HG02678 (cell line): ENCODE results near the gene COL25A1.
"Not testable (repeated sequence)": the region's sequence is repeated elsewhere in the genome, so short reads cannot be mapped to it uniquely, and the experiment has no call there.

Source experiments
- ATAC-seq: cut with Tn5 transposase; IDR thresholded peaks from one replicate; pipeline ENCODE4 v1.9.1; 2021; ENCODE audit warnings: mild to moderate bottlenecking, moderate library complexity; ENCODE audit not compliant: unreplicated experiment

Gene COL25A1

DNA sequence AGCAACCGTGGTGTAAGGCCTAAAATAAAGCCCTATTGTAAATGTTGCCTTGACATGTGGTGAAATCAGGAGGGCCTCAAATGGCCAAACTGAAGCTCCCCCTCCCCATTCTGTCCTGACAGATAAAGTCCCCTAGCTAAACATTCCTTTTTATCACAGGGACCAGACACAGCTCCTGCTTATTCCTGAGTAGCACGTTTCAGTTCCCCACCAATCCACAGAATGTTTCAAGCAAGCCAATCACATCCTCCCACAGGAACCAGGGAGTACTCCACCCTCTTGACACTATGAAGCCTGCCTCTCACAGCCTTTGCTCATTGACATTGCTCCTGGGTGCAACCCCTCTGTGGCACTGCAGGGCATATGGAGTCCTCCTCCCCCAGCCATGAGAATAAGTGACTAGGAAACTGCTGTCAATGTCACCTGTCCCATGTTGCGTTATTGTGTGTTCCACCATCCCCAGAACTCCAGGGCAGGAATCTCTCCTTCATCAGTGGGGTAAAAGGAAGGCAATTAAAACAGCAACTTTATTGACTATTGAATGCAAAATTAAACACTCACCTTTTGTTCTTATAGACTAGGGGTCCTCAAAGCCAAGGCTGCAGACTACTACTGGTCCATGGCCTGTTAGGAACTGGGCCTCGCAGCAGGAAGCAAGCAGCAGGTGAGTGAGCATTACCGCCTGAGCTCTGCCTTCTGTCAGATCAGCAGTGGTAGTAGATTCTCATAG, 128.1 kb downstream of the COL25A1 start:
- ATAC-seq: no peak

GRCh38 chr4:109172301-109172700, 130.2 kb downstream of the COL25A1 start:
- no peak for ATAC-seq

- ATAC-seq: no peak
Observed at GRCh38 chr4:109171070-109171469, 131.4 kb downstream of the COL25A1 start.

GRCh38 chr4:109169170-109169569, 133.3 kb downstream of the COL25A1 start:
- ATAC-seq: no peak

GRCh38 chr4:109166586-109166985, 135.9 kb downstream of the COL25A1 start:
- ATAC-seq: no peak

DNA sequence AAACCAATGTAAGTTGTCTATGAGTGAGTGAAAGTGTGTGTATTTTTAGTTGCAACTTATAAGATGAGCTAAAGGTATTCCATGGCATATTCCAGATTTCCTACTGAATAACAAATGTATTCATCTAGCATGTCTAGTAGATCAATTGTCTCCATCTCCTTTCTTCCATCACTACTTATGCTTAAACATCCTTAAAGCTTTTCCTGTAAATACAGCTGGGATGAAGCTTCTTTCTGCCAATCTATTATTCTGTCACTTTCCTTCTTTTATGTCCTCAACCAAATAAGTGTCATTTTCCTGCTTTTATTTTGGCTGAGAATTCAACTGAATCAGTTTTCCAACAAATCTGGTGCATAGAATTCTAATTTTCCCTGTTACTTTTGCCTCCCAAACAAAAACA, 136.3 kb downstream of the COL25A1 start:
- ATAC-seq: no peak

- ATAC-seq: no peak
Observed at GRCh38 chr4:109164011-109164410, 138.4 kb downstream of the COL25A1 start.

GRCh38 chr4:109163493-109163892, 139.0 kb downstream of the COL25A1 start:
- ATAC-seq: no peak

DNA sequence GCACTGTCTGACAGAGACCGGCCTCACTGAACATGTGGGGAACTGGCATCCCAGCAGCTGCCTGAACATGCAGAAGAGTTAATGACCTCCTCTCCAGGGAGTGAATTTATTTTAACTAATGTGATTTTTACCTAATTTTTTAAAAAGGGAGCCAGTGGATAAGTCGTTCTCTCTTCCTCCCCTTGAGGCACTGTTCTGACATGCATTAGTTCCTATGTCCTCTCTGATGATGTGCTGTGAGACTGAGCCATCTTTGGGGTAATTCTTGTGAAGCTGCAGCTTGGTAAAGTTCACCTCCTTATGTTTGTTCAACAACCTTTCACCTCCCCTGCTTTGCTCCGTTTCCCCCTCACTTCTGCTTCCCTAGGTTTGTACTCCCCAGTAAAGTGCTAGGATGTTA, 139.7 kb downstream of the COL25A1 start:
- no peak for ATAC-seq

DNA sequence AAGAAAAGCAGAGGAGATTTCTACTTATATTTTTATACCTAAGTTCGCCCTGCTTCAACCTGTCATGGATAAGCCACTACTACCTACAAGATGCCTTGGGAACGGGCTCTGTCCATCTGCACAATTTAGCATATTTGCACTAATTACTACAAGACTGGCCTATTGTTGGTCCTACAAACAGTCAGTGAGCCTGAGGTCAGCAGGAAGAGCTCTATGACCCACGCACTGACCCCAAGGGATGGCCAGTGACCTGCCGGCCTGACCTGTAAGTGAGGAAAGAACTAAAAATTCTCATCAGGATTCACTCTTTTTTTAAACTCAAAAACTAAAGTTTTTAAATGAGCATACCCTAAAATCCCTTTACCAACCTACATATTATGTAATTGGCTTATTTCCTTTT, 142.0 kb downstream of the COL25A1 start:
- ATAC-seq: no peak

DNA sequence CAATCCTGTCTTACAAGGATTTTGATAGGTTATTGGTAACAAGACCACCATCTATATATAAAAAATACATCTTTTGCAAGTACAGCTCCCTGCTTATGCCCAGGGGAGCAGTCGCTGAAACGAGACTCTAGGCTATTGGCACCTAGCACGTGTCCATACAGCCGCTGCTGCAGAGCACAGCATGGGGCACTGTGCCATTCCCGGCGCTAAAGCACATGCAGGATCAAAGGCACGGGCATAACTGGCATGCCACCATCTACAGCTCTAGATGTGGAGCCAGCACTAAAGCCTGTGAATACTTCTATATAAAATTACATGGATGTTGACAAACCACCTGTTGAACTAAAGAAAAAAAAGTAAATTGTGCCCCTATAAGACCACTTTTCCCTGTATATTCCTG, 144.8 kb downstream of the COL25A1 start:
- ATAC-seq: no peak

GRCh38 chr4:109157205-109157604, 145.3 kb downstream of the COL25A1 start:
- no peak for ATAC-seq

DNA sequence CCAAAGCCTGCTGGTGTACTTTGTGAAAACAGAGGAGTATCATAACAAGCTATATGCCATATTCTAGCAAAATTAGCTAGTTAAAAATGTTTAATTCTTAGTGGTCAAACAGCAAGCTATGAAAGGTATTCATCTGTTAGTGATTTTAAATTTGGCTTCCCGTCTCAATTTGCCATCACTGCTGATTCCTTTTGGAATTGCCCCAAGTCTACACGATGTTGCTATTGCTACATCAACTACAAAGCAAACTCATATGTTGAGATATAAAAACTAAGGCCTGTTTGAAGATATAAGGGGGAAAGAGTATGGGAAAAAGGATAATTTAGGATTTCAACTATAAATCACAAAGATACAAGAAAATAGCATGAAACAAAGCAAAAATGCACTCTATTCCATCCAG, 146.1 kb downstream of the COL25A1 start:
- no peak for ATAC-seq

DNA sequence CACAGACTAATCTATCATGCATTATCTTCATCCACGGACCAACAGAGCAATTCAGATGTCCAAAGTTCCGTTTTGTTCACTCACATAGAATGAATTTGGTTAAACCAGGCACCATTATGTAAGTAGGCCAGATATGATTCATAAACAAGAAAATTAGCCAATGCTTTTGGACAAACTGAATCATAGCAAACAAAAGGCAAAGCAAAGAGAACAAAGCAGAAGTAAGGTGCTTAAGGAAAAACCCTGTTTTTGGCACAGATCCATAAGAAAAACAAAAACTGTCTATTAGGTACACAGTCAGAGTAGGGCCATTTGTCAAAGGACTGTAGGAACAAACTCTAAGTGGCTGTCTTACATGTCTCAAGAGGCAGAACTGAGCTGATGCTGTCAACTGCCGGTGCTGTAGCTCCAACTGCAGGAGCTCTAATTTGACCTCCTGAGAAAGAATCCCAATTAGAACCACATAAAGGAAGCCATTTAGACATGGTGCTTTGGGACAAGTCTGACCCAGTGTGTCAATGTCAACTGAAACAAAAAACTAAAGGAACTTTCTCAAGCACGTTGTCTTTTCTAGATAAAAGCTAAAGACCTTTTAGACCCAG, 146.7 kb downstream of the COL25A1 start:
- no peak for ATAC-seq

DNA sequence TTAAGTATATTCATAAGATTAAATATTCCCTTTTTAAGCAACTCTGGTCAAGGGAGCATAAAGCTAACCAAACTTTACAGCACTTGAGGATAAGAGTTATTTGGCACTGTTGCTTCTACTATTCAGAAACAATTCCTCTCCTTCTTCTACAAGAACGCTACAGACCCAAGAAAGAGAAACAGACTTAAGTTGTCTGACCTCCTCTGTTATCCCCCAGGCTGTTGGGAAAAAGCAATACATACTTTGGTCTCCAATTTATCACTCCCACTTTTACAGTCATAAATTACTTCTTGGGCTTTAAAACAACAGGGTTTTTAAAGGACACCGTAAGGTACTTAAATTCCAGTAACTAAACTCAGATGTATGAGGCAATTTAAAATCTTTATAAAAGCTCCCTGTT, 147.4 kb downstream of the COL25A1 start:
- no peak for ATAC-seq

DNA sequence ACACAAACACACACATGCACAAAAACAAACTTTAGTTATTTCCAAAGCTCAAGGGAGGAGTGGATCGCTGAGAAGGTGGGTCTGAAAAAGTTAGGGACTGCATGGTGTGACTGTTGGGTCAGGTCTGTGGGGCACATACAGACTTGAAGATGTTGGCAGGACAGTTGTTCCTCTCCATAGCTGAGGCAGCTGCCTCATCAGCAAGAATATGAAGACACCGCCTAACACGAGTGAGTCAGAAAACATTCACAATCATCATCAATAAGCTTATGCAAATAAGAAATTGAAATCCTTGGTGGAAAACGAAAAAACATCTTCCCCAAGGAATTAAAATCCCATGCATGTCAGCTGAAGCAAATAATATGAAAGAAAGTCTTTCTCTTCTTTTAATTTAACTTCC, 148.0 kb downstream of the COL25A1 start:
- ATAC-seq: no peak

GRCh38 chr4:109149836-109150235, 152.6 kb downstream of the COL25A1 start:
- ATAC-seq: no peak

DNA sequence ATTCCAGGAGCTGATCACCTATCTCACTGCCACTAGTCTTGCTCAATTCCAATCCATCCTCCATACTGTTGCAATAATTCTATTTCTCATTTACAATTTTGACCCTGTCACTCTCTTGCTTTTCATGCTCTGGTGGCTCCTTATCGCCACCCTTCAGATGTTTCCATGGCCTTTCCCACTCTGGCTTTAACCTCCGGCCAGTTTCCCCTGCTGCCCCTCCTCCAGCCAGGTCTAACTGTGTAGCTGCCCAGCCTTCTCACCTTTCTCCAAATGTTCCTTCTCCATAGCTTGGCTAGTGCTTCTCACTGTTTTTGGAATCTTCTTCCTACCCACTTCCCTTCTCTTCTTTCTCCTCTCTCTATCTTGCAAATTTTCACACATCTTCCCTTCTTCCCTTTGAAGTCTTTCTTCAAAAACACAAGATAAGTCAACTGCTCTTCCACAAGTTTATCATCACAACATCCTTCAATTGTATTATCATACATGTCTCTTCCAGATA, 153.8 kb downstream of the COL25A1 start:
- no peak for ATAC-seq

DNA sequence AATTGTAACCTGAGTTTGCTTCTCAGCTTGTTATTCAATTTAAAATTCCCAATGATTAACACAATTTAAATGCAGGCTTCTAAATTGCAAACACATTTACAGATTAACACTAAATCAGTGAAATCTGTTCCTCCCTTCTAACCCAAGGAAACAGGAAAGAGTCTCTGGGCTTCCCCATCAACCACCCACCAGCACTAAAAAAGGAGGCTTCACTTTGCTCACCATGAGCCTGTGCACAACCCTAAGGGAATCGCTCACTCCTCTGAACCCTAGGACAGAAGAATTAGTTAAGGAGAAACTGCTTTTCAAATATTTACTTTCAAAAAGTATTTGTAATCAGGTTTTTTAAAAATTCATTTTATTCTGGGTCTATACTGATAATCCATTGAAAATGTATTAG, 155.3 kb downstream of the COL25A1 start:
- no peak for ATAC-seq

DNA sequence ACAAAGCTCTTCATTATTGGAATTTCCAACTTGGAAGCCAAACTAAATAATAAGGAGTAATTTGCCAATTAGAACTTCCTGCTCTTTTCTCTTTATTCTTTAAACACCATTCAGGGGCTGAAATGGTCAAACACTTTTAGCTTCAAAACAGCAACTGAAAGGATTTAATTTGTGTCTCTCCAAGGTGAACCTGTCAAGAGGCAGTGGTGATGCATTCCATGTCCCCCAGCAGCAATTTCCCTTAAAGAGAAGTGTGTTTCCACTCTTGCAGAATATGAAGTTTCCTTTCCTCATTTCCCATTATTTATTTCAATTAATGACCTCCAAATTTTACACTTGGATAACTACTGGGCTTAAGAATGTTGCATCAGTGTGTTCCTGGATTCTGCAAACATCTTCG, 156.0 kb downstream of the COL25A1 start:
- ATAC-seq: no peak

- ATAC-seq: not testable (repeated sequence)
Observed at GRCh38 chr4:109138125-109138524, 164.3 kb downstream of the COL25A1 start.

GRCh38 chr4:109134921-109135320, 167.5 kb downstream of the COL25A1 start:
- ATAC-seq: no peak

- ATAC-seq: no peak
Observed at GRCh38 chr4:109134268-109134667, 168.2 kb downstream of the COL25A1 start.
